HG03521 (cell line): ENCODE results near the gene TMSB15C.
A peak's percentile ranks its signal among the peaks of the same experiment; 100 is the strongest.
"Not testable (repeated sequence)": the region's sequence is repeated elsewhere in the genome, so short reads cannot be mapped to it uniquely, and the experiment has no call there.

ENCODE experiments used
- ATAC-seq: cut with Tn5 transposase; IDR thresholded peaks from one replicate; pipeline ENCODE4 v1.9.1; 2021; ENCODE audit warnings: mild to moderate bottlenecking, moderate library complexity; ENCODE audit not compliant: unreplicated experiment

The TMSB15C gene

GRCh38 chrX:104075778-104076445 lies at the start of gene TMSB15C:
TMSB15C (minus strand) TSS chrX:104076236.
- peak; percentile 100 for ATAC-seq

- ATAC-seq = no peak
Observed at GRCh38 chrX:104122829-104123228, 46.8 kb upstream of the TMSB15C start.

GRCh38 chrX:104118765-104119164 lies 42.7 kb upstream of the TMSB15C start:
- no peak for ATAC-seq

- no peak for ATAC-seq
Observed at GRCh38 chrX:104117759-104118158, 41.7 kb upstream of the TMSB15C start.

- peak; percentile 37 for ATAC-seq
Observed at GRCh38 chrX:104113222-104113965, 37.4 kb upstream of the TMSB15C start.

- ATAC-seq = peak; percentile 64
Observed at GRCh38 chrX:104112326-104112951, 36.4 kb upstream of the TMSB15C start, which contains the start of gene ZCCHC18. ZCCHC18 (plus strand) TSS chrX:104112523; CDS start chrX:104114112, 1,589 bp downstream.

- ATAC-seq = peak; percentile 46
Observed at GRCh38 chrX:104110491-104111240, 34.6 kb upstream of the TMSB15C start.

- no peak for ATAC-seq
Observed at GRCh38 chrX:104108955-104109354, 32.9 kb upstream of the TMSB15C start.

- ATAC-seq = no peak
Observed at GRCh38 chrX:104105330-104106262, 29.6 kb upstream of the TMSB15C start.

- ATAC-seq = no peak
Observed at GRCh38 chrX:104104676-104105075, 28.6 kb upstream of the TMSB15C start.

- ATAC-seq = no peak
Observed at GRCh38 chrX:104098919-104099318, 22.9 kb upstream of the TMSB15C start.

- ATAC-seq = no peak
Observed at GRCh38 chrX:104098151-104098808, 22.2 kb upstream of the TMSB15C start.

GRCh38 chrX:104085919-104086318 lies 9.9 kb upstream of the TMSB15C start:
- no peak for ATAC-seq

- ATAC-seq = no peak
Observed at GRCh38 chrX:104085477-104085876, 9.4 kb upstream of the TMSB15C start.

- no peak for ATAC-seq
Observed at GRCh38 chrX:104084534-104085277, 8.7 kb upstream of the TMSB15C start.

GRCh38 chrX:104084063-104084462 lies 8.0 kb upstream of the TMSB15C start:
- ATAC-seq = no peak

- ATAC-seq = not testable (repeated sequence)
Observed at GRCh38 chrX:104077854-104078253, 1.8 kb upstream of the TMSB15C start.

GRCh38 chrX:104062636-104063035 lies 13.4 kb downstream of the TMSB15C start:
- not testable (repeated sequence) for ATAC-seq

GRCh38 chrX:104054956-104055355 lies 21.1 kb downstream of the TMSB15C start:
- not testable (repeated sequence) for ATAC-seq
